ENCODE results near the gene CYP4B1.
"Not testable (repeated sequence)": the region's sequence is repeated elsewhere in the genome, so short reads cannot be mapped to it uniquely, and the experiment has no call there.

DNA sequence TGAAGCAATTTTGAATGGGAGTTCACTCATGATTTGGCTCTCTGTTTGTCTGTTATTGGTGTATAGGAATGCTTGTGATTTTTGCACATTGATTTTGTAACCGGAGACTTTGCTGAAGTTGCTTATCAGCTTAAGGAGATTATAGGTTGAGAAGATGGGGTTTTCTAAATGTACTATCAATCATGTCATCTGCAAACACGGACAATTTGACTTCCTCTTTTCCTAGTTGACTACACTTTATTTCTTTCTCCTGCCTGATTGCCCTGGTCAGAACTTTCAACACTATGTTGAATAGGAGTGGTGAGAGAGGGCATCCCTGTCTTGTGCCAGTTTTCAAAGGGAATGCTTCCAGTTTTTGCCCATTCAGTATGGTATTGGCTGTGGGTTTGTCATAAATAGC, 28.0 kb downstream of the CYP4B1 start:
- not testable (repeated sequence) for TF ChIP-seq CTCF (conservative IDR thresholded peaks at IDR 0.05; ENCODE audit: low read length); EZH2phosphoT487 (IDR thresholded peaks at IDR 0.05; ENCODE audit: borderline replicate concordance, low read depth, low read length)
